Liver (tissue), 9 donors: ENCODE data around the gene INPP5E. TPM values are rescaled to one million over a fixed set of nuclear protein-coding genes. Genes with fewer than 3 reads are reported as not detected.

Experiments used
- DNase-seq: peaks from one replicate; pipeline ENCODE4 v3.0.0-alpha.2; 2017; ENCODE audit warnings: low spot score
- H3K27ac ChIP-seq, 2 donors: one replicate each; pipeline ENCODE4 v1.7.0; 2013; ENCODE audit warnings: inconsistent platforms in 2 of 2, low read length in 2 of 2, control low read depth in 1 of 2, low read depth in 1 of 2, mild to moderate bottlenecking in 1 of 2
- H3K27me3 ChIP-seq, 4 donors: one replicate each; pipeline versions ENCODE4 v1.6.1 to v1.7.0; 2013; ENCODE audit warnings: low read length in 3 of 4, inconsistent platforms in 1 of 4, mild to moderate bottlenecking in 1 of 4, moderate library complexity in 1 of 4; ENCODE audit not compliant: control insufficient read depth in 4 of 4, insufficient read depth in 4 of 4
- H3K36me3 ChIP-seq, 4 donors: one replicate each; pipeline versions ENCODE4 v1.6.1 to v1.7.0; 2013; ENCODE audit warnings: low read length in 3 of 4, mild to moderate bottlenecking in 3 of 4, low read depth in 1 of 4, moderate library complexity in 1 of 4; ENCODE audit not compliant: control insufficient read depth in 4 of 4, insufficient read depth in 3 of 4
- H3K4me1 ChIP-seq, 4 donors: one replicate each; pipeline versions ENCODE4 v1.6.1 to v1.7.0; 2013; ENCODE audit warnings: low read length in 3 of 4, mild to moderate bottlenecking in 3 of 4, moderate library complexity in 1 of 4; ENCODE audit not compliant: control insufficient read depth in 4 of 4, insufficient read depth in 4 of 4
- H3K4me3 ChIP-seq, 3 donors: one replicate each; pipeline versions ENCODE4 v1.6.1 to v1.7.0; 2013; ENCODE audit warnings: low read length in 3 of 3, control low read depth in 1 of 3, low read depth in 1 of 3, mild to moderate bottlenecking in 1 of 3
- H3K9ac ChIP-seq, 2 donors: one replicate each; pipeline ENCODE4 v1.7.0; 2013; ENCODE audit warnings: low read length in 2 of 2, mild to moderate bottlenecking in 2 of 2, moderate library complexity in 2 of 2, control low read depth in 1 of 2, low read depth in 1 of 2
- H3K9me3 ChIP-seq, 4 donors: one replicate each; pipeline versions ENCODE4 v1.6.1 to v1.7.0; 2013; ENCODE audit warnings: low read length in 3 of 4; ENCODE audit not compliant: control insufficient read depth in 4 of 4
- ATF3 ChIP-seq: IDR thresholded peaks from 2 replicates; pipeline ENCODE4 v1.6.1; 2016; ENCODE audit warnings: antibody characterized with exemption
- EGR1 ChIP-seq, 2 donors: IDR thresholded peaks; 2 replicates each; pipeline ENCODE4 v1.6.1; 2016 to 2018; ENCODE audit warnings: antibody characterized with exemption in 2 of 2, low read depth in 2 of 2
- FOXA1 ChIP-seq: IDR thresholded peaks from 2 replicates; pipeline ENCODE4 v1.6.1; 2016; ENCODE audit warnings: antibody characterized with exemption
- FOXA2 ChIP-seq: IDR thresholded peaks from 2 replicates; pipeline ENCODE4 v1.6.1; 2016; ENCODE audit warnings: antibody characterized with exemption
- GABPA ChIP-seq, 2 donors: IDR thresholded peaks in 1 of 2; conservative IDR thresholded peaks in 1 of 2; 2 replicates each; pipeline ENCODE4 v1.6.1; 2016; ENCODE audit warnings: antibody characterized with exemption in 2 of 2, mild to moderate bottlenecking in 1 of 2, moderate library complexity in 1 of 2
- HNF4A ChIP-seq, 2 donors: conservative IDR thresholded peaks; 2 replicates each; pipeline ENCODE4 v1.6.1; 2016; ENCODE audit warnings: antibody characterized with exemption in 2 of 2, mild to moderate bottlenecking in 2 of 2
- HNF4G ChIP-seq: IDR thresholded peaks from 2 replicates; pipeline ENCODE4 v1.6.1; 2016; ENCODE audit warnings: antibody characterized with exemption
- JUND ChIP-seq, 2 donors: IDR thresholded peaks; 2 replicates each; pipeline ENCODE4 v1.6.1; 2016; ENCODE audit warnings: antibody characterized with exemption in 2 of 2
- MAX ChIP-seq: IDR thresholded peaks from 2 replicates; pipeline ENCODE4 v1.6.1; 2016; ENCODE audit warnings: antibody characterized with exemption
- RAD21 ChIP-seq, 2 donors: IDR thresholded peaks; 2 replicates each; pipeline ENCODE4 v1.6.1; 2016; ENCODE audit warnings: antibody characterized with exemption in 2 of 2, mild to moderate bottlenecking in 2 of 2
- RXRA ChIP-seq, 2 donors: IDR thresholded peaks; 2 replicates each; pipeline ENCODE4 v1.6.1; 2017 to 2018; ENCODE audit warnings: antibody characterized with exemption in 2 of 2, mild to moderate bottlenecking in 1 of 2
- SP1 ChIP-seq: IDR thresholded peaks from 2 replicates; pipeline ENCODE4 v1.6.1; 2018; ENCODE audit warnings: antibody characterized with exemption, mild to moderate bottlenecking
- TAF1 ChIP-seq: conservative IDR thresholded peaks from 2 replicates; pipeline ENCODE4 v1.6.1; 2016; ENCODE audit warnings: antibody characterized with exemption, mild to moderate bottlenecking
- YY1 ChIP-seq: IDR thresholded peaks from 2 replicates; pipeline ENCODE4 v1.6.1; 2016; ENCODE audit warnings: antibody characterized with exemption, mild to moderate bottlenecking
- ZBTB33 ChIP-seq: IDR thresholded peaks from 2 replicates; pipeline ENCODE4 v1.6.1; 2016; ENCODE audit warnings: antibody characterized with exemption
- WGBS: extraction: QIAGEN DNeasy Blood & Tissue Kit; methylation state at CpG from one replicate; pipeline ENCODE4 v1.1.7; 2013; 5-methylcytosine and 5-hydroxymethylcytosine counted together
- polyA plus RNA-seq, 2 donors: library from polyadenylated mRNA; stranded (reverse) in 1 of 2; unstranded in 1 of 2; fragments of 200-250 nt in 1 of 2; fragments of >200 nt in 1 of 2; fragmentation: Nextera tagmentation in 1 of 2; extraction: Ambion mirVana in 1 of 2; gene quantifications; one replicate each; pipeline versions ENCODE4 v1.2.1 to v1.2.3, GENCODE V29; 2013 to 2015
- total RNA-seq, 2 donors: library from RNA; depleted of rRNA; stranded (reverse); fragments of >200 nt; gene quantifications; one replicate each; pipeline ENCODE4 v1.2.3, GENCODE V29; 2014
- TF ChIP-seq, protein P1 (sequence below): fragments of 150-350 bp; IDR thresholded peaks from 2 replicates; pipeline ENCODE4 v1.5.1; 2017; ENCODE audit warnings: improper control_type of control experiment, low read depth, low read length; ENCODE audit not compliant: missing input control
- TF ChIP-seq, protein P2 (sequence below): IDR thresholded peaks from 2 replicates; pipeline ENCODE4 v1.6.1; 2016; ENCODE audit warnings: antibody characterized with exemption, mild to moderate bottlenecking
- donor health status: healthy.
- donor health status: healthy.
- donor health status: healthy.
- donor health status: healthy.
- donor health status: healthy.

The INPP5E gene
- total and polyA plus RNA-seq, 4 donors = 1.0 to 3.3 (median 2.9) TPM

GRCh38 chr9:136444102-136444501, 4.5 kb upstream of the INPP5E start (continued):
- TF ChIP-seq YY1 (no peak), TAF1 (no peak), SP1 (no peak)

DNA sequence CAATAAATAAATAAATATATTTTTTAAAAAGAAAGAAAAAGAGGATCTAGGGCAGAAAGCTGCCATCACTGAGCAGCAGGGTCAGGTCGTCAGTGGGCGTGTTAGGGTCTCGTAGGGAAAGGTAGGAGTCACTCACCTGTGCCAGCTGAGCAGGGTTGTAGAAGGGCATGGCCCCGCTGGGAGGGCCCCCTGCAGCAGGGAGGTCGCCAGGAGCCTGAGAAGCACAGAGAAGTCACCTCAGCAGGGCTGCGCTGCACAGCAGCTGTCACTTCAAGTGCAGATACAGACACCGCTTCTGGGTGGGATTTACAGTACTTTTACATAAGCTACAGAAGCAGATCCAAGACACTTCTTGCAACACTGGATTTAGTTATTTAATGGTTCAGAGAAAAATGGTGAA, 4.0 kb upstream of the INPP5E start:
- Histone ChIP-seq H3K9ac (no peak overlapping the region), H3K4me3 (no peak overlapping the region), H3K27ac (no peak overlapping the region), H3K9me3 (no peaks in the 10 kb centered on the region), H3K27me3 (no peaks in the 10 kb centered on the region), H3K4me1 (peaks cover 5 to 41% (median 37%) of the 10 kb centered on the region in 4 donors), H3K36me3 (peaks cover 24 to 70% (median 51%) of the 10 kb centered on the region in 4 donors)
- 98% methylated on average over 7 of the region's 7 CpGs for WGBS
- TF ChIP-seq RAD21 (IDR thresholded peaks at IDR 0.05) = no peak
- no peak for DNase-seq

DNA sequence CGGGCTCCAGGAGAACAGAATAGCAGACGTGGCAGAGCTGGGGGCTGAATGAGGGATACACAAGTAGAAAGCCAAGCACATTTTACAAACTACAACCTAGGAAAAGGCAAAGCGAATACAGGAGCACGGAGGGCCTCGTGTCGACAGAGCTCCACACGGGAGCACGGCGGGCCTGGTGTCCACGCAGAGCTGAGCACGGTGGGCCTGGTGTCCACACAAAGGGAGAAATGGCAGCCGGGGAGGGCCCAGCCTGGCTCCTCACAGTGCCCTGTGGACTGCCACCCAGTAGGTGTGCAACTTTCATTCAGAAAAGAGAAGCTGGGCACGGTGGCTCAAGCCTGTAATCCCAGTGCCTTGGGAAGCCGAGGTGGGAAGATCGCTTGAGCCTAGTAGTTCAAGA, 3.4 kb upstream of the INPP5E start:
- Histone ChIP-seq H3K36me3 (peaks cover 24 to 65% (median 46%) of the 10 kb centered on the region in 4 donors), H3K9ac (peak overlapping the region in 1 of 2 donors; percentile 63), H3K27me3 (no peaks in the 10 kb centered on the region), H3K4me3 (no peak overlapping the region), H3K4me1 (peaks cover 7 to 47% (median 41%) of the 10 kb centered on the region in 4 donors), H3K9me3 (no peaks in the 10 kb centered on the region), H3K27ac (no peak overlapping the region)
- TF ChIP-seq JUND (IDR thresholded peaks at IDR 0.05) (no peak), HNF4G (no peak), SP1 (no peak), FOXA1 (no peak), TAF1 (no peak), HNF4A (conservative IDR thresholded peaks at IDR 0.05) (no peak), RAD21 (IDR thresholded peaks at IDR 0.05) (no peak), RXRA (IDR thresholded peaks at IDR 0.05) (no peak), MAX (no peak), GABPA (IDR thresholded peaks at IDR 0.05 in 1 of 2, conservative IDR thresholded peaks at IDR 0.05 in 1 of 2) (no peak), ZBTB33 (no peak), FOXA2 (no peak), ATF3 (no peak), EGR1 (IDR thresholded peaks at IDR 0.05; ENCODE audit: low read depth in 2 of 2) (no peak)
- TF ChIP-seq, protein P1, sequence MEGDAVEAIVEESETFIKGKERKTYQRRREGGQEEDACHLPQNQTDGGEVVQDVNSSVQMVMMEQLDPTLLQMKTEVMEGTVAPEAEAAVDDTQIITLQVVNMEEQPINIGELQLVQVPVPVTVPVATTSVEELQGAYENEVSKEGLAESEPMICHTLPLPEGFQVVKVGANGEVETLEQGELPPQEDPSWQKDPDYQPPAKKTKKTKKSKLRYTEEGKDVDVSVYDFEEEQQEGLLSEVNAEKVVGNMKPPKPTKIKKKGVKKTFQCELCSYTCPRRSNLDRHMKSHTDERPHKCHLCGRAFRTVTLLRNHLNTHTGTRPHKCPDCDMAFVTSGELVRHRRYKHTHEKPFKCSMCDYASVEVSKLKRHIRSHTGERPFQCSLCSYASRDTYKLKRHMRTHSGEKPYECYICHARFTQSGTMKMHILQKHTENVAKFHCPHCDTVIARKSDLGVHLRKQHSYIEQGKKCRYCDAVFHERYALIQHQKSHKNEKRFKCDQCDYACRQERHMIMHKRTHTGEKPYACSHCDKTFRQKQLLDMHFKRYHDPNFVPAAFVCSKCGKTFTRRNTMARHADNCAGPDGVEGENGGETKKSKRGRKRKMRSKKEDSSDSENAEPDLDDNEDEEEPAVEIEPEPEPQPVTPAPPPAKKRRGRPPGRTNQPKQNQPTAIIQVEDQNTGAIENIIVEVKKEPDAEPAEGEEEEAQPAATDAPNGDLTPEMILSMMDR = no peak
- TF ChIP-seq, protein P2, sequence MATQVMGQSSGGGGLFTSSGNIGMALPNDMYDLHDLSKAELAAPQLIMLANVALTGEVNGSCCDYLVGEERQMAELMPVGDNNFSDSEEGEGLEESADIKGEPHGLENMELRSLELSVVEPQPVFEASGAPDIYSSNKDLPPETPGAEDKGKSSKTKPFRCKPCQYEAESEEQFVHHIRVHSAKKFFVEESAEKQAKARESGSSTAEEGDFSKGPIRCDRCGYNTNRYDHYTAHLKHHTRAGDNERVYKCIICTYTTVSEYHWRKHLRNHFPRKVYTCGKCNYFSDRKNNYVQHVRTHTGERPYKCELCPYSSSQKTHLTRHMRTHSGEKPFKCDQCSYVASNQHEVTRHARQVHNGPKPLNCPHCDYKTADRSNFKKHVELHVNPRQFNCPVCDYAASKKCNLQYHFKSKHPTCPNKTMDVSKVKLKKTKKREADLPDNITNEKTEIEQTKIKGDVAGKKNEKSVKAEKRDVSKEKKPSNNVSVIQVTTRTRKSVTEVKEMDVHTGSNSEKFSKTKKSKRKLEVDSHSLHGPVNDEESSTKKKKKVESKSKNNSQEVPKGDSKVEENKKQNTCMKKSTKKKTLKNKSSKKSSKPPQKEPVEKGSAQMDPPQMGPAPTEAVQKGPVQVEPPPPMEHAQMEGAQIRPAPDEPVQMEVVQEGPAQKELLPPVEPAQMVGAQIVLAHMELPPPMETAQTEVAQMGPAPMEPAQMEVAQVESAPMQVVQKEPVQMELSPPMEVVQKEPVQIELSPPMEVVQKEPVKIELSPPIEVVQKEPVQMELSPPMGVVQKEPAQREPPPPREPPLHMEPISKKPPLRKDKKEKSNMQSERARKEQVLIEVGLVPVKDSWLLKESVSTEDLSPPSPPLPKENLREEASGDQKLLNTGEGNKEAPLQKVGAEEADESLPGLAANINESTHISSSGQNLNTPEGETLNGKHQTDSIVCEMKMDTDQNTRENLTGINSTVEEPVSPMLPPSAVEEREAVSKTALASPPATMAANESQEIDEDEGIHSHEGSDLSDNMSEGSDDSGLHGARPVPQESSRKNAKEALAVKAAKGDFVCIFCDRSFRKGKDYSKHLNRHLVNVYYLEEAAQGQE = no peak
- DNase-seq = no peak
- WGBS = 98% methylated on average over 15 of the region's 15 CpGs
